ENCODE data around the gene SEC14L5. TPM values are rescaled to one million over a fixed set of nuclear protein-coding genes. Genes with fewer than 3 reads are reported as not detected.

Gene SEC14L5
- total RNA-seq, 2 donors from 2014 or later = 0.74 to 0.77 TPM

- H3K36me3 ChIP-seq = no peaks in the 10 kb centered on the region
- no peak overlapping the region for H3K4me3 ChIP-seq
- no peaks in the 10 kb centered on the region for H3K4me1 ChIP-seq (replicated peaks)
- no peak overlapping the region for H3K27ac ChIP-seq
- DNase-seq (ENCODE audit: low spot score) = no peak
- no peaks in the 10 kb centered on the region for H3K27me3 ChIP-seq (replicated peaks; ENCODE audit: insufficient read depth)
- no peak for TF ChIP-seq POLR2A (IDR thresholded peaks at IDR 0.05)
- TF ChIP-seq, protein P1, sequence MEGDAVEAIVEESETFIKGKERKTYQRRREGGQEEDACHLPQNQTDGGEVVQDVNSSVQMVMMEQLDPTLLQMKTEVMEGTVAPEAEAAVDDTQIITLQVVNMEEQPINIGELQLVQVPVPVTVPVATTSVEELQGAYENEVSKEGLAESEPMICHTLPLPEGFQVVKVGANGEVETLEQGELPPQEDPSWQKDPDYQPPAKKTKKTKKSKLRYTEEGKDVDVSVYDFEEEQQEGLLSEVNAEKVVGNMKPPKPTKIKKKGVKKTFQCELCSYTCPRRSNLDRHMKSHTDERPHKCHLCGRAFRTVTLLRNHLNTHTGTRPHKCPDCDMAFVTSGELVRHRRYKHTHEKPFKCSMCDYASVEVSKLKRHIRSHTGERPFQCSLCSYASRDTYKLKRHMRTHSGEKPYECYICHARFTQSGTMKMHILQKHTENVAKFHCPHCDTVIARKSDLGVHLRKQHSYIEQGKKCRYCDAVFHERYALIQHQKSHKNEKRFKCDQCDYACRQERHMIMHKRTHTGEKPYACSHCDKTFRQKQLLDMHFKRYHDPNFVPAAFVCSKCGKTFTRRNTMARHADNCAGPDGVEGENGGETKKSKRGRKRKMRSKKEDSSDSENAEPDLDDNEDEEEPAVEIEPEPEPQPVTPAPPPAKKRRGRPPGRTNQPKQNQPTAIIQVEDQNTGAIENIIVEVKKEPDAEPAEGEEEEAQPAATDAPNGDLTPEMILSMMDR (IDR thresholded peaks at IDR 0.05) = no peak
- TF ChIP-seq POLR2AphosphoS5 (IDR thresholded peaks at IDR 0.05) = no peak
- H3K9me3 ChIP-seq = no peaks in the 10 kb centered on the region
- intact Hi-C loops (cut with DNase I) = no loop called here
- 67% methylated on average over 19 of the region's 19 CpGs for WGBS
Measured at GRCh38 chr16:5062790-5063765, 104.9 kb downstream of the SEC14L5 start.

DNA sequence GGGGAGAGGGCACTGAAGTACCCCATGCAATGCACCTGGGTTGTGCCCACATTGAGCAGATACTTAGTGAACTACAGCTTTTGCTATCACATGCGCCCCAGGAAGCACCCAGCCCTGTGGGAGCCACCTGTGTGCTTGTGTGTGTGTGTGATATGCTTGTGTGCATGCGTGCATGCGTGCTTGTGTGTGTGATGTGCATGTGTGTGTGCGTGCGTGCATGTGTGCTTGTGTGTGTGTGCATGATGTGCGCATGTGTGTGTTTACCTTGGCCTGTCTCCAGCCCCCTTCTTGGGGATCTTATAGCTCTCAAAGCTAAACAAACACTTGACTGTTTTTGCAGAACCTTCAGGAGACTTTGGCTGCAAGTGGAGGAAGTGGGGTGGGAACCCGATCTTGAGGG is 106.8 kb downstream of the SEC14L5 start:
- Histone ChIP-seq H3K27ac (no peak overlapping the region), H3K4me3 (no peak overlapping the region)
- DNase-seq (ENCODE audit: low spot score) = no peak

GRCh38 chr16:5065326-5065725 is 107.2 kb downstream of the SEC14L5 start:
- H3K9me3 ChIP-seq = no peaks in the 10 kb centered on the region
- H3K36me3 ChIP-seq = no peaks in the 10 kb centered on the region
- no peak for DNase-seq (ENCODE audit: low spot score)
- 36% methylated on average over 8 of the region's 8 CpGs for WGBS
- H3K4me3 ChIP-seq = no peak overlapping the region
- H3K4me1 ChIP-seq (replicated peaks) = no peaks in the 10 kb centered on the region
- TF ChIP-seq POLR2AphosphoS5 (IDR thresholded peaks at IDR 0.05) (no peak), POLR2A (IDR thresholded peaks at IDR 0.05) (no peak)
- H3K27ac ChIP-seq = no peak overlapping the region
- H3K27me3 ChIP-seq (replicated peaks; ENCODE audit: insufficient read depth) = no peaks in the 10 kb centered on the region
- intact Hi-C loops (cut with DNase I) = no loop called here

More for the DNA sequence above, 106.8 kb downstream of the SEC14L5 start:
- no peaks in the 10 kb centered on the region for H3K36me3 ChIP-seq
- no peaks in the 10 kb centered on the region for H3K9me3 ChIP-seq
- 29% methylated on average over 7 of the region's 7 CpGs for WGBS
- H3K27me3 ChIP-seq (replicated peaks; ENCODE audit: insufficient read depth) = no peaks in the 10 kb centered on the region
- TF ChIP-seq POLR2A (IDR thresholded peaks at IDR 0.05) = no peak
- intact Hi-C loops (cut with DNase I) = no loop called here
- no peaks in the 10 kb centered on the region for H3K4me1 ChIP-seq (replicated peaks)

GRCh38 chr16:5065813-5066212 is 107.7 kb downstream of the SEC14L5 start, which contains the start of gene C16orf89:
Gene C16orf89, minus strand, starts transcription at chr16:5065956. Its CDS starts 48 bp downstream, at chr16:5065908.
- Histone ChIP-seq H3K9me3 (no peaks in the 10 kb centered on the region), H3K36me3 (no peaks in the 10 kb centered on the region), H3K27me3 (replicated peaks; ENCODE audit: insufficient read depth) (no peaks in the 10 kb centered on the region), H3K4me3 (no peak within 1 kb of the TSS), H3K27ac (no peak within 1 kb of the TSS), H3K4me1 (replicated peaks) (no peaks in the 10 kb centered on the region)
- intact Hi-C loops (cut with DNase I) = no loop called here
- 49% methylated on average over 10 of the region's 10 CpGs for WGBS
- TF ChIP-seq, protein P1 (IDR thresholded peaks at IDR 0.05) = no peak
- TF ChIP-seq POLR2AphosphoS5 (IDR thresholded peaks at IDR 0.05) (no peak), POLR2A (IDR thresholded peaks at IDR 0.05) (no peak)
- DNase-seq (ENCODE audit: low spot score) = no peak

GRCh38 chr16:5066511-5066910 is 108.4 kb downstream of the SEC14L5 start:
- Histone ChIP-seq H3K36me3 (no peaks in the 10 kb centered on the region), H3K9me3 (no peaks in the 10 kb centered on the region), H3K27me3 (replicated peaks; ENCODE audit: insufficient read depth) (no peaks in the 10 kb centered on the region), H3K27ac (no peak overlapping the region), H3K4me1 (replicated peaks) (no peaks in the 10 kb centered on the region), H3K4me3 (no peak overlapping the region)
- no peak for TF ChIP-seq POLR2A (IDR thresholded peaks at IDR 0.05)
- TF ChIP-seq, protein P1 (IDR thresholded peaks at IDR 0.05) = no peak
- no peak for TF ChIP-seq POLR2AphosphoS5 (IDR thresholded peaks at IDR 0.05)
- no peak for DNase-seq (ENCODE audit: low spot score)
- intact Hi-C loops (cut with DNase I) = no loop called here
- 84% methylated on average over 6 of the region's 6 CpGs for WGBS

Other genes starting within 250 kb of the SEC14L5 start
- gene ANKS3, start 224.1 kb upstream of the SEC14L5 start, total RNA-seq = 10 to 100 TPM; 19.1 to 42.9 TPM
- gene DNAAF8, start 223.8 kb upstream of the SEC14L5 start, total RNA-seq = 10 to 100 TPM in 1 of 2 donors, 1 to 10 TPM in 1; 7.1 to 21.9 TPM
- gene ZNF500, start 191.2 kb upstream of the SEC14L5 start, total RNA-seq = 10 to 100 TPM; 29.2 to 33.8 TPM
- gene SEPTIN12, start 170.0 kb upstream of the SEC14L5 start, total RNA-seq = 10 to 100 TPM in 1 of 2 donors, not detected in 1; 10.8 TPM
- 10 to 100 TPM in 1 of 2 donors, 1 to 10 TPM in 1; 5.6 to 29.0 TPM for gene SMIM22, start 163.0 kb upstream of the SEC14L5 start, total RNA-seq
- 10 to 100 TPM; 37.5 to 46.9 TPM for gene ROGDI, start 155.7 kb upstream of the SEC14L5 start, total RNA-seq
- 10 to 100 TPM; 57.4 to 60.8 TPM for gene GLYR1, start 111.0 kb upstream of the SEC14L5 start, total RNA-seq
- gene UBN1, start 110.8 kb upstream of the SEC14L5 start, total RNA-seq = 10 to 100 TPM; 28.2 to 56.9 TPM
- 10 to 100 TPM; 39.4 to 64.3 TPM for gene PPL, start 21.2 kb upstream of the SEC14L5 start, total RNA-seq
- gene NAGPA, start 75.6 kb downstream of the SEC14L5 start, total RNA-seq = 10 to 100 TPM; 29.1 to 32.3 TPM
- 10 to 100 TPM in 1 of 2 donors, 1 to 10 TPM in 1; 6.6 to 29.4 TPM for gene C16orf89, start 107.6 kb downstream of the SEC14L5 start, total RNA-seq
- gene ALG1, start 113.5 kb downstream of the SEC14L5 start, total RNA-seq = 10 to 100 TPM; 35.1 to 37.7 TPM
- gene EEF2KMT, start 139.5 kb downstream of the SEC14L5 start, total RNA-seq = 10 to 100 TPM; 10.1 to 10.8 TPM

Measured in prostate gland (tissue), 2 donors.